Uterus (tissue), 4 donors: ENCODE data around the gene MLXIP. TPM values are rescaled to one million over a fixed set of nuclear protein-coding genes. Genes with fewer than 3 reads are reported as not detected.

Experiments used
- DNase-seq, 2 donors: peaks; one replicate each; pipeline ENCODE4 v3.0.0-alpha.2; 2019 to 2020
- H3K27ac ChIP-seq, 2 donors: fragments of 200-600 bp; sonication (generic); 1 replicate in 1 of 2; 2 replicates in 1 of 2; pipeline ENCODE4 v1.5.1; 2016 to 2018
- H3K27me3 ChIP-seq, 2 donors: fragments of 200-600 bp; sonication (generic); one replicate each; pipeline ENCODE4 v1.5.1; 2018 to 2019; ENCODE audit warnings: control low read depth in 1 of 2
- H3K36me3 ChIP-seq, 2 donors: fragments of 200-600 bp; sonication (generic); one replicate each; pipeline ENCODE4 v1.5.1; 2019; ENCODE audit warnings: control low read depth in 1 of 2
- H3K4me1 ChIP-seq, 2 donors: fragments of 200-600 bp; sonication (generic); one replicate each; pipeline ENCODE4 v1.5.1; 2018 to 2019; ENCODE audit warnings: control low read depth in 1 of 2
- H3K4me3 ChIP-seq, 2 donors: fragments of 200-600 bp; sonication (generic); 1 replicate in 1 of 2; 2 replicates in 1 of 2; pipeline ENCODE4 v1.5.1; 2018 to 2019; ENCODE audit warnings: mild to moderate bottlenecking in 1 of 2
- H3K9me3 ChIP-seq, 2 donors: fragments of 200-600 bp; sonication (generic); one replicate each; pipeline ENCODE4 v1.5.1; 2019; ENCODE audit warnings: control low read depth in 1 of 2
- CTCF ChIP-seq, 4 experiments: fragments of 200-600 bp in 2 of 4; fragments of 450-650 bp in 2 of 4; sonication (generic) in 2 of 4; IDR thresholded peaks; one replicate each; pipeline ENCODE4 v1.5.1; 2016 to 2019; ENCODE audit warnings: antibody characterized with exemption in 4 of 4, mild to moderate bottlenecking in 2 of 4, moderate library complexity in 1 of 4
- POLR2A ChIP-seq, 2 donors: fragments of 450-650 bp; IDR thresholded peaks; one replicate each; pipeline ENCODE4 v1.6.1; 2016; ENCODE audit warnings: antibody characterized with exemption in 2 of 2, mild to moderate bottlenecking in 1 of 2, moderate library complexity in 1 of 2
- intact Hi-C: fragments of 100-400 bp; cut with DNase I; formaldehyde crosslinking; loops from one replicate; pipeline ENCODE4 v1.15.1; 2023; ENCODE audit warnings: low total_unique reads
- total RNA-seq, 4 donors: library from RNA; depleted of rRNA in 3 of 4; stranded (reverse); fragments of >200 nt in 3 of 4; gene quantifications; one replicate each; pipeline versions ENCODE4 v1.1.0 to v1.2.4, GENCODE V29; 2014 to 2023
- donor health status: DM: yes; HTN: yes; CAD: no.

Gene MLXIP
- total RNA-seq, 4 donors from 2014 or later = 21.5 to 88.7 (median 24.7) TPM

GRCh38 chr12:122097927-122098756 lies 19.6 kb downstream of the MLXIP start:
- Histone ChIP-seq H3K27me3 (no peaks in the 10 kb centered on the region), H3K27ac (peak overlapping the region; percentile 73 to 82), H3K9me3 (no peaks in the 10 kb centered on the region), H3K36me3 (no peaks in the 10 kb centered on the region), H3K4me1 (peaks cover under 1 to 26% of the 10 kb centered on the region in 2 donors), H3K4me3 (no peak overlapping the region)
- TF ChIP-seq POLR2A (IDR thresholded peaks at IDR 0.05) = no peak
- no peak for TF ChIP-seq CTCF (IDR thresholded peaks at IDR 0.05)
- intact Hi-C loops = no loop called here
- DNase-seq = peak; percentile 49 to 63

- no peaks in the 10 kb centered on the region for H3K27me3 ChIP-seq
- TF ChIP-seq CTCF (IDR thresholded peaks at IDR 0.05) = no peak
- TF ChIP-seq POLR2A (IDR thresholded peaks at IDR 0.05) = no peak
- DNase-seq = no peak
- intact Hi-C loops = no loop called here
- no peak overlapping the region for H3K4me3 ChIP-seq
- H3K27ac ChIP-seq = peak overlapping the region; percentile 73 to 82
- H3K36me3 ChIP-seq = no peaks in the 10 kb centered on the region
- peaks cover 0 to 26% of the 10 kb centered on the region in 2 donors for H3K4me1 ChIP-seq
- H3K9me3 ChIP-seq = no peaks in the 10 kb centered on the region
These were observed 20.8 kb downstream of the MLXIP start for GRCh38 chr12:122099280-122099749.

GRCh38 chr12:122099856-122100255 lies 21.3 kb downstream of the MLXIP start:
- Histone ChIP-seq H3K4me1 (peaks cover 0 to 26% of the 10 kb centered on the region in 2 donors), H3K27ac (peak overlapping the region; percentile 73 to 82), H3K27me3 (no peaks in the 10 kb centered on the region), H3K9me3 (no peaks in the 10 kb centered on the region), H3K36me3 (no peaks in the 10 kb centered on the region), H3K4me3 (no peak overlapping the region)
- TF ChIP-seq POLR2A (IDR thresholded peaks at IDR 0.05) (no peak), CTCF (IDR thresholded peaks at IDR 0.05) (no peak)
- intact Hi-C loops = no loop called here
- DNase-seq = no peak

- Histone ChIP-seq H3K36me3 (no peaks in the 10 kb centered on the region), H3K9me3 (no peaks in the 10 kb centered on the region), H3K4me3 (no peak overlapping the region), H3K27me3 (no peaks in the 10 kb centered on the region), H3K27ac (no peak overlapping the region), H3K4me1 (peaks cover 0 to 23% of the 10 kb centered on the region in 2 donors)
- intact Hi-C loops = no loop called here
- no peak for TF ChIP-seq CTCF (IDR thresholded peaks at IDR 0.05)
- no peak for TF ChIP-seq POLR2A (IDR thresholded peaks at IDR 0.05)
- no peak for DNase-seq
These were observed 22.0 kb downstream of the MLXIP start for GRCh38 chr12:122100568-122100967.

- H3K9me3 ChIP-seq = no peaks in the 10 kb centered on the region
- DNase-seq = no peak
- peaks cover 0 to 21% of the 10 kb centered on the region in 2 donors for H3K4me1 ChIP-seq
- no peak overlapping the region for H3K27ac ChIP-seq
- H3K27me3 ChIP-seq = no peaks in the 10 kb centered on the region
- intact Hi-C loops = no loop called here
- TF ChIP-seq CTCF (IDR thresholded peaks at IDR 0.05) (no peak), POLR2A (IDR thresholded peaks at IDR 0.05) (no peak)
- H3K4me3 ChIP-seq = no peak overlapping the region
- no peaks in the 10 kb centered on the region for H3K36me3 ChIP-seq
These were observed 23.8 kb downstream of the MLXIP start for GRCh38 chr12:122102331-122102730.
